Liver (tissue), 9 donors: ENCODE measurements around the gene POU2AF3. TPM values are rescaled to one million over a fixed set of nuclear protein-coding genes. Genes with fewer than 3 reads are reported as not detected.

Source experiments
- DNase-seq: peaks from one replicate; pipeline ENCODE4 v3.0.0-alpha.2; 2017; ENCODE audit warnings: low spot score
- H3K27ac ChIP-seq, 2 donors: one replicate each; pipeline ENCODE4 v1.7.0; 2013; ENCODE audit warnings: inconsistent platforms in 2 of 2, low read length in 2 of 2, control low read depth in 1 of 2, low read depth in 1 of 2, mild to moderate bottlenecking in 1 of 2
- H3K27me3 ChIP-seq, 4 donors: one replicate each; pipeline versions ENCODE4 v1.6.1 to v1.7.0; 2013; ENCODE audit warnings: low read length in 3 of 4, inconsistent platforms in 1 of 4, mild to moderate bottlenecking in 1 of 4, moderate library complexity in 1 of 4; ENCODE audit not compliant: control insufficient read depth in 4 of 4, insufficient read depth in 4 of 4
- H3K36me3 ChIP-seq, 4 donors: one replicate each; pipeline versions ENCODE4 v1.6.1 to v1.7.0; 2013; ENCODE audit warnings: low read length in 3 of 4, mild to moderate bottlenecking in 3 of 4, low read depth in 1 of 4, moderate library complexity in 1 of 4; ENCODE audit not compliant: control insufficient read depth in 4 of 4, insufficient read depth in 3 of 4
- H3K4me1 ChIP-seq, 4 donors: one replicate each; pipeline versions ENCODE4 v1.6.1 to v1.7.0; 2013; ENCODE audit warnings: low read length in 3 of 4, mild to moderate bottlenecking in 3 of 4, moderate library complexity in 1 of 4; ENCODE audit not compliant: control insufficient read depth in 4 of 4, insufficient read depth in 4 of 4
- H3K4me3 ChIP-seq, 3 donors: one replicate each; pipeline versions ENCODE4 v1.6.1 to v1.7.0; 2013; ENCODE audit warnings: low read length in 3 of 3, control low read depth in 1 of 3, low read depth in 1 of 3, mild to moderate bottlenecking in 1 of 3
- H3K9ac ChIP-seq, 2 donors: one replicate each; pipeline ENCODE4 v1.7.0; 2013; ENCODE audit warnings: low read length in 2 of 2, mild to moderate bottlenecking in 2 of 2, moderate library complexity in 2 of 2, control low read depth in 1 of 2, low read depth in 1 of 2
- H3K9me3 ChIP-seq, 4 donors: one replicate each; pipeline versions ENCODE4 v1.6.1 to v1.7.0; 2013; ENCODE audit warnings: low read length in 3 of 4; ENCODE audit not compliant: control insufficient read depth in 4 of 4
- ATF3 ChIP-seq: IDR thresholded peaks from 2 replicates; pipeline ENCODE4 v1.6.1; 2016; ENCODE audit warnings: antibody characterized with exemption
- FOXA1 ChIP-seq: IDR thresholded peaks from 2 replicates; pipeline ENCODE4 v1.6.1; 2016; ENCODE audit warnings: antibody characterized with exemption
- FOXA2 ChIP-seq: IDR thresholded peaks from 2 replicates; pipeline ENCODE4 v1.6.1; 2016; ENCODE audit warnings: antibody characterized with exemption
- HNF4A ChIP-seq, 2 donors: conservative IDR thresholded peaks; 2 replicates each; pipeline ENCODE4 v1.6.1; 2016; ENCODE audit warnings: antibody characterized with exemption in 2 of 2, mild to moderate bottlenecking in 2 of 2
- HNF4G ChIP-seq: IDR thresholded peaks from 2 replicates; pipeline ENCODE4 v1.6.1; 2016; ENCODE audit warnings: antibody characterized with exemption
- JUND ChIP-seq, 2 donors: IDR thresholded peaks; 2 replicates each; pipeline ENCODE4 v1.6.1; 2016; ENCODE audit warnings: antibody characterized with exemption in 2 of 2
- MAX ChIP-seq: IDR thresholded peaks from 2 replicates; pipeline ENCODE4 v1.6.1; 2016; ENCODE audit warnings: antibody characterized with exemption
- NR2F2 ChIP-seq: IDR thresholded peaks from 2 replicates; pipeline ENCODE4 v1.6.1; 2016; ENCODE audit warnings: antibody characterized with exemption
- RAD21 ChIP-seq, 2 donors: IDR thresholded peaks; 2 replicates each; pipeline ENCODE4 v1.6.1; 2016; ENCODE audit warnings: antibody characterized with exemption in 2 of 2, mild to moderate bottlenecking in 2 of 2
- RXRA ChIP-seq, 2 donors: IDR thresholded peaks; 2 replicates each; pipeline ENCODE4 v1.6.1; 2017 to 2018; ENCODE audit warnings: antibody characterized with exemption in 2 of 2, mild to moderate bottlenecking in 1 of 2
- TAF1 ChIP-seq: conservative IDR thresholded peaks from 2 replicates; pipeline ENCODE4 v1.6.1; 2016; ENCODE audit warnings: antibody characterized with exemption, mild to moderate bottlenecking
- YY1 ChIP-seq: IDR thresholded peaks from 2 replicates; pipeline ENCODE4 v1.6.1; 2016; ENCODE audit warnings: antibody characterized with exemption, mild to moderate bottlenecking
- WGBS: extraction: QIAGEN DNeasy Blood & Tissue Kit; methylation state at CpG from one replicate; pipeline ENCODE4 v1.1.7; 2013; 5-methylcytosine and 5-hydroxymethylcytosine counted together
- polyA plus RNA-seq, 2 donors: library from polyadenylated mRNA; stranded (reverse) in 1 of 2; unstranded in 1 of 2; fragments of 200-250 nt in 1 of 2; fragments of >200 nt in 1 of 2; fragmentation: Nextera tagmentation in 1 of 2; extraction: Ambion mirVana in 1 of 2; gene quantifications; one replicate each; pipeline versions ENCODE4 v1.2.1 to v1.2.3, GENCODE V29; 2013 to 2015
- total RNA-seq, 2 donors: library from RNA; depleted of rRNA; stranded (reverse); fragments of >200 nt; gene quantifications; one replicate each; pipeline ENCODE4 v1.2.3, GENCODE V29; 2014
- TF ChIP-seq, protein P1 (sequence below): fragments of 150-350 bp; IDR thresholded peaks from 2 replicates; pipeline ENCODE4 v1.5.1; 2017; ENCODE audit warnings: improper control_type of control experiment, low read depth, low read length; ENCODE audit not compliant: missing input control
- donor health status: healthy.
- donor health status: healthy.
- donor health status: healthy.
- donor health status: healthy.
- donor health status: healthy.

Gene POU2AF3
- total and polyA plus RNA-seq, 4 donors, result 0.17 to 0.68 (median 0.49) TPM

- DNase-seq, result no peak
- Histone ChIP-seq H3K36me3 (no peaks in the 10 kb centered on the region), H3K9me3 (no peaks in the 10 kb centered on the region), H3K9ac (no peak overlapping the region), H3K4me3 (no peak overlapping the region), H3K27me3 (no peaks in the 10 kb centered on the region), H3K4me1 (peaks cover 6 to 38% (median 33%) of the 10 kb centered on the region in 4 donors), H3K27ac (no peak overlapping the region)
- TF ChIP-seq HNF4A (conservative IDR thresholded peaks at IDR 0.05) (no peak), HNF4G (no peak)
- 98% methylated on average over 10 of the region's 10 CpGs for WGBS
Measured at GRCh38 chr11:111297696-111298095, 650 bp upstream of the POU2AF3 start.

DNA sequence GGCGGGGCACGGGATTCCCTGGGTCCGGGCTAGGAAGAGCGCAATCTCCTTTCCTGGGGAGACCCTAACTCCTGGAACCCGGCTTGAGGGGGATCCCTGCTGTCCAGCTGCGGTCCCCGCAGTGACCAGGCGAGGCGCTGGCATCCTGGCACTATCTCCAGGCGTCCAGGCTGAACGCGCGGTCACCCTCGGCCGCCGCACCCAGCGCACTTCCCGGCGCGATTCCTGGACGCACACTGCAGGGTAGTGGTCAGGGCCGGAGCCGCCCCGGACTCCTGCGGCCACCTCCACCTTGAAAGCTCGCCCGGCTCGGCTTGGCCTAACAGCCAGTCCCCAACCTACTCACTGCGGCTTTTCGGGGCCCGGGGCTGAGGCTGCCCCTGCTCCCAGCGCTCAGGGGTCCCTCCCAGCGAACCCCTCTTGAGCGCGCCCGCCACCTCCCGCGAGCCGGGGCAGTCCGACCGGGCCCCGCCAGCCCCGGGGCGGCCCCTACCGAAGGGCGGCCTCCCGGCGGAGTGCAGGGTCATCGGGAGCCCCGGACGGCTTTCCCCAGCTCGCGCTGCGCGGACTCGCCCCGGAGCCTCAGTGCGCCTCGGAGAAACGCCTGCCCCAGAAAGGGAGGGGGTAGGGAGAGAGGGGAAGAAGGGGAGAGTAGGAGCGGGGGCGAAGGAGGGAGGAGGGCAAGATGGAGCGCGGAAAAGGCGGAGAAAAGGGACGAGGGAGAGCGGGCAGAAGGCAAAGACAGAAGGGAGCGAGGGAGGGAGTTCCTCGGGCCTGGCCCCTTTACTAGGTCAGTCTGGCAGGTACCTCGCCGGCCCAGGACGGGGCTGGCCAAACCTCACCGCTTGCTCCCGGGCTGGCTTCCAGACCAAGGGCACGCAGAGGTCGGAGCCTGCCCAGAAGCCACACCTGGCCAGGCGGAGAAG lies 1.0 kb downstream of the POU2AF3 start:
- Histone ChIP-seq H3K27me3 (no peaks in the 10 kb centered on the region), H3K4me3 (peak overlapping the region; percentile 60 to 67 (median 62)), H3K4me1 (peaks cover 8 to 49% (median 44%) of the 10 kb centered on the region in 4 donors), H3K9ac (peak overlapping the region in 1 of 2 donors; percentile 1), H3K27ac (peak overlapping the region; percentile 72 to 74), H3K9me3 (no peaks in the 10 kb centered on the region), H3K36me3 (no peaks in the 10 kb centered on the region)
- DNase-seq, result peak; percentile 55
- TF ChIP-seq ATF3, result no peak
- no peak for TF ChIP-seq YY1
- peak; percentile 49 to 52 for TF ChIP-seq RXRA (IDR thresholded peaks at IDR 0.05)
- peak; percentile 67 to 73 for TF ChIP-seq RAD21 (IDR thresholded peaks at IDR 0.05)
- TF ChIP-seq, protein P1, sequence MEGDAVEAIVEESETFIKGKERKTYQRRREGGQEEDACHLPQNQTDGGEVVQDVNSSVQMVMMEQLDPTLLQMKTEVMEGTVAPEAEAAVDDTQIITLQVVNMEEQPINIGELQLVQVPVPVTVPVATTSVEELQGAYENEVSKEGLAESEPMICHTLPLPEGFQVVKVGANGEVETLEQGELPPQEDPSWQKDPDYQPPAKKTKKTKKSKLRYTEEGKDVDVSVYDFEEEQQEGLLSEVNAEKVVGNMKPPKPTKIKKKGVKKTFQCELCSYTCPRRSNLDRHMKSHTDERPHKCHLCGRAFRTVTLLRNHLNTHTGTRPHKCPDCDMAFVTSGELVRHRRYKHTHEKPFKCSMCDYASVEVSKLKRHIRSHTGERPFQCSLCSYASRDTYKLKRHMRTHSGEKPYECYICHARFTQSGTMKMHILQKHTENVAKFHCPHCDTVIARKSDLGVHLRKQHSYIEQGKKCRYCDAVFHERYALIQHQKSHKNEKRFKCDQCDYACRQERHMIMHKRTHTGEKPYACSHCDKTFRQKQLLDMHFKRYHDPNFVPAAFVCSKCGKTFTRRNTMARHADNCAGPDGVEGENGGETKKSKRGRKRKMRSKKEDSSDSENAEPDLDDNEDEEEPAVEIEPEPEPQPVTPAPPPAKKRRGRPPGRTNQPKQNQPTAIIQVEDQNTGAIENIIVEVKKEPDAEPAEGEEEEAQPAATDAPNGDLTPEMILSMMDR, result peak; percentile 61
- peak; percentile 27 to 29 for TF ChIP-seq HNF4A (conservative IDR thresholded peaks at IDR 0.05)
- WGBS, result 2% methylated on average over 77 of the region's 77 CpGs

DNA sequence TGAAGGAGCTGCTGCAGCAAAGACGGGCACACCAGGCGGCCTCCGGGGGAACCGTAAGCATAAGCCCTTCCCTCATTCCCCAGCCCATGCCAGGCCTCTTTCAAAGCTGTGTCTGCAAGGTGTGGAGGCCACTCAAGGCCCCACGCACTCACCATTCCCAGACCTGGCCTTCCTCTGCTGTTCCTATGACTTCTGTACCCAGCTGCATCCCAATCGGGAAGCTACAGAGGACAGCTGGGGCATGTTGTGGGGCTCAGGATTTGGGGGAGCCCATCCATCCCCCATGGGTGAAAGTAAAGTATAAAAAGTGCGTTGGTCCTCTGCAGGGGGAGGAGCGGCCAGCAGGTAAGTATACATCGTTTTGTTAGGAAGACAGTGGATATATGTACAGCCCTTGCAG lies 2.2 kb downstream of the POU2AF3 start:
- no peaks in the 10 kb centered on the region for H3K27me3 ChIP-seq
- WGBS, result 95% methylated on average over 9 of the region's 9 CpGs
- no peaks in the 10 kb centered on the region for H3K36me3 ChIP-seq
- no peaks in the 10 kb centered on the region for H3K9me3 ChIP-seq
- H3K4me3 ChIP-seq, result no peak overlapping the region
- peaks cover 8 to 49% (median 44%) of the 10 kb centered on the region in 4 donors for H3K4me1 ChIP-seq
- no peak overlapping the region for H3K27ac ChIP-seq
- no peak overlapping the region for H3K9ac ChIP-seq
- TF ChIP-seq HNF4A (conservative IDR thresholded peaks at IDR 0.05) (no peak), FOXA2 (no peak), TAF1 (no peak), NR2F2 (no peak), HNF4G (no peak), MAX (no peak), FOXA1 (no peak), JUND (IDR thresholded peaks at IDR 0.05) (no peak), YY1 (no peak)
- TF ChIP-seq, protein P1, result no peak
- DNase-seq, result no peak
